OCI-LY7 (cell line): ENCODE measurements around the gene NUP62. TPM values are rescaled to one million over a fixed set of nuclear protein-coding genes. Genes with fewer than 3 reads are reported as not detected.

ENCODE experiments used
- BruUV-seq: library from RNA; stranded (reverse); fragments of 400-500 nt; replicated peaks from 2 replicates; lab custom pipeline; 2021; lab: Mats Ljungman, UMichigan
- CTCF ChIA-PET: fragments of 300-600 bp; sonication (Branson Sonifier 250); formaldehyde crosslinking; loops from one replicate; lab custom pipeline; 2022; ENCODE audit warnings: antibody characterized with exemption; ENCODE audit not compliant: unreplicated experiment; lab: Charles Lee
- POLR2A ChIA-PET: fragments of 300-600 bp; sonication (Branson Sonifier 250); formaldehyde crosslinking; loops from one replicate; lab custom pipeline; 2022; ENCODE audit warnings: antibody characterized with exemption; lab: Charles Lee
- DNase-seq: peaks from one replicate; pipeline ENCODE4 v3.0.0-alpha.2; 2015; ENCODE audit warnings: low spot score
- H2AFZ ChIP-seq: fragments of 200-600 bp; sonication (generic), shearing (Covaris generic); 2 replicates; pipeline ENCODE4 v1.6.1; 2014; ENCODE audit warnings: mild to moderate bottlenecking, antibody characterized with exemption, low read length, moderate library complexity
- H3K27ac ChIP-seq: fragments of 200-600 bp; sonication (generic); 2 replicates; pipeline ENCODE4 v1.5.1; 2014; ENCODE audit warnings: mixed run types, low read depth, mild to moderate bottlenecking, moderate library complexity, low read length, inconsistent platforms; ENCODE audit not compliant: poor library complexity, severe bottlenecking
- H3K36me3 ChIP-seq: fragments of 200-600 bp; sonication (generic); 2 replicates; pipeline ENCODE4 v1.6.1; 2014; ENCODE audit warnings: mild to moderate bottlenecking, antibody characterized with exemption, low read length, moderate library complexity, mixed read lengths; ENCODE audit not compliant: insufficient read depth
- H3K4me1 ChIP-seq: fragments of 200-600 bp; sonication (generic); 2 replicates; pipeline ENCODE4 v1.5.1; 2014; ENCODE audit warnings: mild to moderate bottlenecking, low read length; ENCODE audit not compliant: insufficient read depth, poor library complexity, severe bottlenecking
- H3K4me2 ChIP-seq: fragments of 200-600 bp; sonication (generic); 2 replicates; pipeline ENCODE4 v1.6.1; 2014; ENCODE audit warnings: mild to moderate bottlenecking, low read length
- H3K4me3 ChIP-seq: fragments of 200-600 bp; sonication (generic); 2 replicates; pipeline ENCODE4 v1.5.1; 2014; ENCODE audit warnings: mild to moderate bottlenecking, low read depth, low read length; ENCODE audit not compliant: poor library complexity, severe bottlenecking
- H3K79me2 ChIP-seq: fragments of 200-600 bp; sonication (generic); 2 replicates; pipeline ENCODE4 v1.6.1; 2016; ENCODE audit warnings: low read depth, mild to moderate bottlenecking, low read length, moderate library complexity, mixed read lengths; ENCODE audit not compliant: insufficient read depth
- H3K9me2 ChIP-seq: fragments of 200-600 bp; sonication (generic); 2 replicates; pipeline ENCODE4 v1.6.1; 2016; ENCODE audit warnings: mild to moderate bottlenecking, low read length, mixed read lengths; ENCODE audit not compliant: insufficient read depth
- H3K9me3 ChIP-seq: fragments of 200-600 bp; sonication (generic); 2 replicates; pipeline ENCODE4 v1.6.1; 2014; ENCODE audit warnings: mild to moderate bottlenecking, mixed run types, low read length, mixed read lengths
- H4K20me1 ChIP-seq: fragments of 200-600 bp; sonication (generic); 2 replicates; pipeline ENCODE4 v1.6.1; 2014; ENCODE audit warnings: mild to moderate bottlenecking, antibody characterized with exemption, low read length, moderate library complexity, mixed read lengths; ENCODE audit not compliant: insufficient read depth
- CTCF ChIP-seq: fragments of 200-600 bp; sonication (generic); conservative IDR thresholded peaks from 2 replicates; pipeline ENCODE4 v1.5.1; 2014; ENCODE audit warnings: mild to moderate bottlenecking, antibody characterized with exemption, low read length, moderate library complexity, mixed read lengths
- EZH2phosphoT487 ChIP-seq: fragments of 200-600 bp; sonication (generic); IDR thresholded peaks from 2 replicates; pipeline ENCODE4 v1.6.1; 2018; ENCODE audit warnings: low read depth, borderline replicate concordance, mild to moderate bottlenecking, mixed run types, antibody characterized with exemption, low read length, moderate library complexity, mixed read lengths
- intact Hi-C: fragments of 100-400 bp; cut with micrococcal nuclease; formaldehyde crosslinking; loops from one replicate; pipeline ENCODE4 v1.10.0; 2022; ENCODE audit not compliant: unreplicated experiment
- total RNA-seq, 2 experiments: library from RNA; depleted of rRNA in 1 of 2; stranded (reverse); fragments of >200 nt in 1 of 2; shearing (Covaris generic) in 1 of 2; gene quantifications; 2 replicates each; pipeline ENCODE4 v1.2.3, GENCODE V29; 2014 to 2022

NUP62 gene
- total RNA-seq, 2 experiments from 2014 or later, result 75.6 to 76.3 TPM

- BruUV-seq, result no TSS peak
Measured at GRCh38 chr19:49887665-49888509, 41.4 kb downstream of the NUP62 start.

GRCh38 chr19:49887037-49887664 lies 42.2 kb downstream of the NUP62 start:
- CTCF ChIA-PET, result no interaction called here
- TF ChIP-seq EZH2phosphoT487, result no peak
- POLR2A ChIA-PET, result no interaction called here
- H2AFZ ChIP-seq, result no peak overlapping the region
- H3K4me3 ChIP-seq, result no peak overlapping the region
- H3K9me2 ChIP-seq, result no peaks in the 10 kb centered on the region
- no peaks in the 10 kb centered on the region for H3K79me2 ChIP-seq
- no peak overlapping the region for H3K27ac ChIP-seq
- no peak overlapping the region for H3K4me2 ChIP-seq
- no TSS peak for BruUV-seq
- no peaks in the 10 kb centered on the region for H4K20me1 ChIP-seq
- intact Hi-C loops, result no loop called here
- DNase-seq, result no peak
- peaks cover 15% of the 10 kb centered on the region for H3K36me3 ChIP-seq
- H3K9me3 ChIP-seq, result no peaks in the 10 kb centered on the region
- H3K4me1 ChIP-seq, result peaks cover 5% of the 10 kb centered on the region

More at GRCh38 chr19:49887665-49888509, 41.4 kb downstream of the NUP62 start:
- TF ChIP-seq EZH2phosphoT487 (no peak), CTCF (no peak)
- Histone ChIP-seq H2AFZ (no peak overlapping the region), H3K4me1 (peaks cover 5% of the 10 kb centered on the region), H3K36me3 (peaks cover 7% of the 10 kb centered on the region), H3K27ac (no peak overlapping the region), H3K4me3 (no peak overlapping the region), H3K4me2 (no peak overlapping the region), H3K9me3 (no peaks in the 10 kb centered on the region), H3K9me2 (no peaks in the 10 kb centered on the region), H3K79me2 (no peaks in the 10 kb centered on the region), H4K20me1 (no peaks in the 10 kb centered on the region)
- POLR2A ChIA-PET, result no interaction called here
- CTCF ChIA-PET, result no interaction called here
- intact Hi-C loops, result no loop called here
- no peak for DNase-seq

- Histone ChIP-seq H3K79me2 (no peaks in the 10 kb centered on the region), H3K4me3 (no peak overlapping the region), H2AFZ (no peak overlapping the region), H3K9me3 (no peaks in the 10 kb centered on the region), H3K27ac (no peak overlapping the region), H3K36me3 (peaks cover 26% of the 10 kb centered on the region), H3K4me1 (no peaks in the 10 kb centered on the region), H4K20me1 (no peaks in the 10 kb centered on the region), H3K9me2 (no peaks in the 10 kb centered on the region), H3K4me2 (no peak overlapping the region)
- intact Hi-C loops, result no loop called here
- CTCF ChIA-PET, result no interaction called here
- POLR2A ChIA-PET, result no interaction called here
- no peak for DNase-seq
- TF ChIP-seq EZH2phosphoT487 (no peak), CTCF (no peak)
- no TSS peak for BruUV-seq
Measured at GRCh38 chr19:49884760-49885159, 44.5 kb downstream of the NUP62 start.
